ENCODE data around the gene PLEKHA4. TPM values are rescaled to one million over a fixed set of nuclear protein-coding genes. Genes with fewer than 3 reads are reported as not detected.

The PLEKHA4 gene
- total and polyA plus RNA-seq, 9 of the 15 experiments (the other 6 are each of a cell fraction or from before 2014, with no cell fraction given), result 0.07 to 30.8 (median 11.4) TPM

- no peak for TF ChIP-seq ZNF778 (CRISPR knock-in tag; IDR thresholded peaks at IDR 0.05)
- TF ChIP-seq NCOR1 (IDR thresholded peaks at IDR 0.05), result no peak
- TF ChIP-seq PTBP1 (IDR thresholded peaks at IDR 0.05; ENCODE audit: low read depth, low read length), result no peak
- no peak for TF ChIP-seq ZNF134 (CRISPR knock-in tag; conservative IDR thresholded peaks at IDR 0.05)
- TF ChIP-seq MECOM (CRISPR knock-in tag; IDR thresholded peaks at IDR 0.05), result no peak
- TF ChIP-seq CREB3L1 (IDR thresholded peaks at IDR 0.05; ENCODE audit: borderline replicate concordance, low read depth), result no peak
- no peak for TF ChIP-seq BCLAF1 (IDR thresholded peaks at IDR 0.05; ENCODE audit: borderline replicate concordance in 1 of 2, control insufficient read depth in 1 of 2, low read depth in 2 of 2, low read length in 1 of 2)
- no peak for TF ChIP-seq RHOXF2B (CRISPR knock-in tag; conservative IDR thresholded peaks at IDR 0.05)
- TF ChIP-seq KLF13 (tag; IDR thresholded peaks at IDR 0.05; ENCODE audit: borderline replicate concordance, low read depth), result peak; percentile 63; the same call in 1 of the 2 replicates
- TF ChIP-seq EWSR1 (IDR thresholded peaks at IDR 0.05; ENCODE audit: borderline replicate concordance, low read depth, partially characterized antibody), result no peak
- no peak for TF ChIP-seq ESRRB (CRISPR knock-in tag; IDR thresholded peaks at IDR 0.05; ENCODE audit: borderline replicate concordance)
- TF ChIP-seq KLF10 (CRISPR knock-in tag; IDR thresholded peaks at IDR 0.05), result no peak
- TF ChIP-seq ZNF174 (CRISPR knock-in tag; IDR thresholded peaks at IDR 0.05), result no peak
- TF ChIP-seq BMI1 (IDR thresholded peaks at IDR 0.05; ENCODE audit: low read length), result no peak
- no peak for TF ChIP-seq ZNF707 (CRISPR knock-in tag; conservative IDR thresholded peaks at IDR 0.05)
- no peak for TF ChIP-seq SRSF7 (optimal IDR thresholded peaks at IDR 0.05; ENCODE audit: low read depth, low read length)
- TF ChIP-seq ZNF175 (CRISPR knock-in tag; IDR thresholded peaks at IDR 0.05; ENCODE audit: low read depth), result no peak
- TF ChIP-seq SPI1 (IDR thresholded peaks at IDR 0.05; ENCODE audit: borderline replicate concordance, low read depth, low read length), result no peak
- no peak for TF ChIP-seq ZBTB49 (CRISPR knock-in tag; IDR thresholded peaks at IDR 0.05; ENCODE audit: borderline replicate concordance)
Observed at GRCh38 chr19:48812094-48812929, 56.1 kb downstream of the PLEKHA4 start (continued).
